Naive thymus-derived CD4-positive, alpha-beta T cell (primary cell): ENCODE results near the gene ALG1L2. TPM values are rescaled to one million over a fixed set of nuclear protein-coding genes. Genes with fewer than 3 reads are reported as not detected.
"Not testable (repeated sequence)": the region's sequence is repeated elsewhere in the genome, so short reads cannot be mapped to it uniquely, and the experiment has no call there.

Experiments
- ATAC-seq: fragments of 150-1000 bp; cut with Tn5 transposase; 2 replicates; pipeline ENCODE4 v1.10.0; 2021; ENCODE audit warnings: mild to moderate bottlenecking, moderate library complexity
- CTCF ChIA-PET: fragments of 350-600 bp; sonication (Branson Sonifier 250); formaldehyde crosslinking; loops from one replicate; lab custom pipeline; 2021; ENCODE audit warnings: antibody characterized with exemption; lab: Charles Lee
- POLR2A ChIA-PET: fragments of 350-600 bp; sonication (Branson Sonifier 250); formaldehyde crosslinking; loops from one replicate; lab custom pipeline; 2021; ENCODE audit warnings: antibody characterized with exemption, inconsistent platforms; lab: Charles Lee
- DNase-seq, 9 donors: peaks; one replicate each; pipeline versions ENCODE4 v3.0.0 to v3.0.0-alpha.2; 2020 to 2022; ENCODE audit warnings: mixed read lengths in 1 of 9
- H3K27ac ChIP-seq: one replicate; pipeline ENCODE4 v1.7.0; 2013; ENCODE audit warnings: mild to moderate bottlenecking, low read depth, low read length, moderate library complexity
- H3K27me3 ChIP-seq, 2 donors: one replicate each; pipeline ENCODE4 v1.7.0; 2013; ENCODE audit warnings: low read length in 2 of 2, mild to moderate bottlenecking in 2 of 2, moderate library complexity in 2 of 2; ENCODE audit not compliant: control insufficient read depth in 2 of 2, insufficient read depth in 2 of 2
- H3K36me3 ChIP-seq, 3 experiments: 1 replicate in 2 of 3; 2 replicates in 1 of 3; pipeline ENCODE4 v1.7.0; 2013; ENCODE audit warnings: low read length in 3 of 3, mild to moderate bottlenecking in 3 of 3, moderate library complexity in 1 of 3; ENCODE audit not compliant: insufficient read depth in 3 of 3, control insufficient read depth in 2 of 3
- H3K4me1 ChIP-seq, 2 donors: one replicate each; pipeline ENCODE4 v1.7.0; 2013; ENCODE audit warnings: low read length in 2 of 2, mild to moderate bottlenecking in 2 of 2, moderate library complexity in 1 of 2; ENCODE audit not compliant: control insufficient read depth in 2 of 2, insufficient read depth in 2 of 2
- H3K4me3 ChIP-seq: 2 replicates; pipeline ENCODE4 v1.7.0; 2013; ENCODE audit warnings: mild to moderate bottlenecking, low read length
- H3K9me3 ChIP-seq, 3 experiments: 1 replicate in 2 of 3; 2 replicates in 1 of 3; pipeline ENCODE4 v1.7.0; 2013; ENCODE audit warnings: low read length in 3 of 3; ENCODE audit not compliant: control insufficient read depth in 2 of 3
- H3K27ac Mint-ChIP-seq, 9 donors: one replicate each; pipeline ENCODE4 v1.8.0; 2020 to 2022; ENCODE audit warnings: mixed read lengths in 9 of 9, mild to moderate bottlenecking in 8 of 9, moderate library complexity in 5 of 9, inconsistent platforms in 2 of 9
- H3K27me3 Mint-ChIP-seq, 5 donors: one replicate each; pipeline ENCODE4 v1.8.0; 2021 to 2022; ENCODE audit warnings: mixed read lengths in 5 of 5, mild to moderate bottlenecking in 1 of 5
- H3K36me3 Mint-ChIP-seq, 5 donors: one replicate each; pipeline ENCODE4 v1.8.0; 2020 to 2022; ENCODE audit warnings: mixed read lengths in 5 of 5, mild to moderate bottlenecking in 3 of 5, inconsistent platforms in 1 of 5
- H3K4me1 Mint-ChIP-seq, 7 donors: one replicate each; pipeline ENCODE4 v1.8.0; 2020 to 2022; ENCODE audit warnings: mixed read lengths in 7 of 7, mild to moderate bottlenecking in 3 of 7, inconsistent platforms in 1 of 7
- H3K4me3 Mint-ChIP-seq, 10 donors: one replicate each; pipeline ENCODE4 v1.8.0; 2020 to 2022; ENCODE audit warnings: mild to moderate bottlenecking in 10 of 10, mixed read lengths in 10 of 10, moderate library complexity in 6 of 10, inconsistent platforms in 2 of 10
- H3K9me3 Mint-ChIP-seq, 11 donors: one replicate each; pipeline ENCODE4 v1.8.0; 2020 to 2022; ENCODE audit warnings: mixed read lengths in 11 of 11, mild to moderate bottlenecking in 4 of 11, inconsistent platforms in 1 of 11, moderate library complexity in 1 of 11
- intact Hi-C, 2 donors: fragments of 100-400 bp; cut with micrococcal nuclease; formaldehyde crosslinking; loops; one replicate each; pipeline ENCODE4 v1.15.1; 2023
- polyA plus RNA-seq, 2 donors: library from polyadenylated mRNA; unstranded; fragments of 300-500 nt; fragmentation: Illumina TruSeq; gene quantifications; one replicate each; pipeline ENCODE4 v1.2.3, GENCODE V29; 2021
- total RNA-seq, 6 experiments: library from RNA in 5 of 6; stranded (reverse) in 5 of 6; gene quantifications; 1 replicate in 5 of 6; 2 replicates in 1 of 6; pipeline ENCODE4 v1.2.3 and lab custom pipeline; 2021 to 2026

ALG1L2 gene
- total and polyA plus RNA-seq, 7 experiments from 2014 or later: 0.90 to 2.0 (median 1.6) TPM; not detected in 3

- H3K27ac Mint-ChIP-seq, ATAC-seq, DNase-seq, CTCF ChIA-PET, H3K36me3 ChIP-seq, intact Hi-C loops, H3K9me3 Mint-ChIP-seq, H3K4me1 Mint-ChIP-seq, POLR2A ChIA-PET, H3K4me1 ChIP-seq, H3K9me3 ChIP-seq, H3K4me3 ChIP-seq, H3K27me3 ChIP-seq, H3K27ac ChIP-seq, H3K36me3 Mint-ChIP-seq, H3K4me3 Mint-ChIP-seq: not testable (repeated sequence)
- H3K27me3 Mint-ChIP-seq: peaks cover 3 to 18% (median 14%) of the 10 kb centered on the region in 5 donors
These were observed 1.9 kb downstream of the ALG1L2 start for GRCh38 chr3:130083363-130084090.

GRCh38 chr3:130084436-130084980, 2.9 kb downstream of the ALG1L2 start:
- intact Hi-C loops: no loop called here
- peaks cover 3 to 18% (median 14%) of the 10 kb centered on the region in 5 donors for H3K27me3 Mint-ChIP-seq
- H3K27ac Mint-ChIP-seq: no peak overlapping the region
- no peaks in the 10 kb centered on the region for H3K27me3 ChIP-seq
- H3K36me3 ChIP-seq: no peaks in the 10 kb centered on the region
- no peak overlapping the region for H3K27ac ChIP-seq
- CTCF ChIA-PET: no interaction called here
- DNase-seq: no peak
- POLR2A ChIA-PET: no interaction called here
- H3K9me3 Mint-ChIP-seq: peaks cover 0 to 6% (median 0%) of the 10 kb centered on the region in 11 donors
- ATAC-seq: no peak
- H3K36me3 Mint-ChIP-seq: peaks cover 0 to 5% (median 0%) of the 10 kb centered on the region in 5 donors
- no peak overlapping the region for H3K4me3 ChIP-seq
- H3K9me3 ChIP-seq: no peaks in the 10 kb centered on the region
- no peaks in the 10 kb centered on the region for H3K4me1 ChIP-seq
- H3K4me1 Mint-ChIP-seq: peaks cover 0 to 6% (median 0%) of the 10 kb centered on the region in 7 donors
- no peak overlapping the region for H3K4me3 Mint-ChIP-seq

GRCh38 chr3:130085881-130086280, 4.2 kb downstream of the ALG1L2 start:
- no peaks in the 10 kb centered on the region for H3K4me1 ChIP-seq
- Mint-ChIP-seq H3K27me3 (peaks cover 3 to 13% (median 11%) of the 10 kb centered on the region in 5 donors), H3K36me3 (peaks cover 0 to 5% (median 0%) of the 10 kb centered on the region in 5 donors), H3K4me3 (no peak overlapping the region), H3K4me1 (peaks cover 0 to 6% (median 0%) of the 10 kb centered on the region in 7 donors), H3K9me3 (peaks cover 0 to 6% (median 0%) of the 10 kb centered on the region in 11 donors), H3K27ac (no peak overlapping the region)
- no peak for DNase-seq
- H3K9me3 ChIP-seq: no peaks in the 10 kb centered on the region
- ATAC-seq: no peak
- POLR2A ChIA-PET: no interaction called here
- H3K36me3 ChIP-seq: no peaks in the 10 kb centered on the region
- H3K4me3 ChIP-seq: no peak overlapping the region
- intact Hi-C loops: no loop called here
- CTCF ChIA-PET: no interaction called here
- no peaks in the 10 kb centered on the region for H3K27me3 ChIP-seq
- H3K27ac ChIP-seq: no peak overlapping the region

DNA sequence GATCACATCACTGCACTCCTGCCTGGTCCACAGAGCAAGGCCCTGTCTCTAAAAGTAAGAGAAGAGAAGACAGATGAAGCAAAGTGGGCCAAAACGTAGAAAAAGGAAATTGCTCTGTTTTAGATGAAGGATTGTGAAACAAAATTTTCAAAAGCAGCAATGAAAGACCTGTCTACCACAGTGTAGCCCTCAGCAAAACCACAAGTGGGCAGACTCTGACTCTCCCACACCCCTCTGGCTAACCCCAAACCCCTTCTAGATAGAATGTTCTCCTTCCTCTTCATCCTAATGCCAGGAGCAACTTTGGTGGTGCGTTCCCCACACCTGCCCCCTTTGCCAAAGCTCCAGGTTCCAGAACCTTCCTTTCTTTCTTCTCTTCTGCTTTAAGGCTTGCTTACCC, 5.0 kb downstream of the ALG1L2 start:
- H3K36me3 Mint-ChIP-seq, H3K4me3 Mint-ChIP-seq, H3K27me3 ChIP-seq, POLR2A ChIA-PET, H3K27me3 Mint-ChIP-seq, ATAC-seq, H3K36me3 ChIP-seq, H3K4me1 ChIP-seq, H3K4me3 ChIP-seq, H3K27ac Mint-ChIP-seq, H3K4me1 Mint-ChIP-seq, H3K9me3 ChIP-seq, CTCF ChIA-PET, H3K27ac ChIP-seq, intact Hi-C loops, DNase-seq, H3K9me3 Mint-ChIP-seq: not testable (repeated sequence)

- POLR2A ChIA-PET: no interaction called here
These were observed 6.4 kb downstream of the ALG1L2 start for GRCh38 chr3:130088061-130088460.

DNA sequence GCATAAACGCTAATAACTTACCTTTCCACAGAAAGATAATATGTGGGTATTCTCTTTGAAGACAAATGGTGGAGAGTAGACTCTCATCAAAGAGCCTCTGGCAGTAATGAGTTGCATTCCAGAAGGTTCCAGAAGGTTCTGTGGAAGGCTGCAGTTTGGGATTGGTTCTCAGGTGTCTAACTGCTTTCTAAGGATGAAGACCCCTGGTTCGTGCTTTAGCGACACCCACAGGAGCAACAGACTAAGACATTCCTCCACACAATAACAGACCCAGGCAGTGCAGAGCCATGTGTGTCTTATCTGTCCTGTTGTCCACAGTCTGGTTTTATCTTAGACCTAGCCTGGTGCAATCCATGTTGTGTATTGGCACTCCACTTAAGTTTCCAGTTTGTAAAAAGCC, 9.1 kb downstream of the ALG1L2 start:
- H3K4me1 Mint-ChIP-seq: peaks cover 0 to 22% (median 18%) of the 10 kb centered on the region in 7 donors
- H3K4me1 ChIP-seq, H3K27ac Mint-ChIP-seq, H3K27ac ChIP-seq, H3K36me3 ChIP-seq, POLR2A ChIA-PET, H3K27me3 ChIP-seq, H3K4me3 Mint-ChIP-seq, ATAC-seq, H3K4me3 ChIP-seq, H3K9me3 ChIP-seq, H3K36me3 Mint-ChIP-seq, H3K27me3 Mint-ChIP-seq, DNase-seq, CTCF ChIA-PET, H3K9me3 Mint-ChIP-seq: not testable (repeated sequence)
- intact Hi-C loops: loop anchor here in 1 of 2 donors (5.0 kb wide), 1 partner anchor 58 kb away; no protein-coding TSS in a partner anchor

More at GRCh38 chr3:130088061-130088460, 6.4 kb downstream of the ALG1L2 start:
- H3K4me1 ChIP-seq: no peaks in the 10 kb centered on the region
- CTCF ChIA-PET: no interaction called here
- no peaks in the 10 kb centered on the region for H3K27me3 Mint-ChIP-seq
- H3K9me3 Mint-ChIP-seq: peaks cover 0 to 2% (median 0%) of the 10 kb centered on the region in 11 donors
- no peaks in the 10 kb centered on the region for H3K9me3 ChIP-seq
- no peak overlapping the region for H3K27ac Mint-ChIP-seq
- ATAC-seq (no peak), DNase-seq (no peak)
- H3K27ac ChIP-seq: no peak overlapping the region
- no peak overlapping the region for H3K4me3 Mint-ChIP-seq
- peaks cover 0 to 4% (median 1%) of the 10 kb centered on the region in 7 donors for H3K4me1 Mint-ChIP-seq
- H3K4me3 ChIP-seq: no peak overlapping the region
- H3K27me3 ChIP-seq: no peaks in the 10 kb centered on the region
- intact Hi-C loops: no loop called here
- H3K36me3 Mint-ChIP-seq: peaks cover 0 to 5% (median 0%) of the 10 kb centered on the region in 5 donors
- no peaks in the 10 kb centered on the region for H3K36me3 ChIP-seq
